Neural progenitor cell (in vitro differentiated cells): Measurements from ENCODE around the gene IKBKE.

ENCODE experiments used
- CTCF ChIP-seq: fragments of 200-600 bp; sonication (generic); IDR thresholded peaks from 2 replicates; pipeline ENCODE4 v1.5.1; 2017; ENCODE audit warnings: antibody characterized with exemption, mild to moderate bottlenecking
- EZH2 ChIP-seq: fragments of 200-600 bp; sonication (generic); IDR thresholded peaks from 2 replicates; pipeline ENCODE4 v1.6.1; 2017; ENCODE audit warnings: antibody characterized with exemption, mild to moderate bottlenecking, moderate library complexity
- EZH2phosphoT487 ChIP-seq: fragments of 200-600 bp; sonication (generic); IDR thresholded peaks from 2 replicates; pipeline ENCODE4 v1.6.1; 2017; ENCODE audit warnings: antibody characterized with exemption

- TF ChIP-seq CTCF (no peak), EZH2 (no peak), EZH2phosphoT487 (no peak)
These were observed 31.6 kb downstream of the IKBKE start for GRCh38 chr1:206501881-206502280.
